GM18507 (cell line): ENCODE results near the gene FGF1.

Source experiments
- DNase-seq: peaks from one replicate; pipeline ENCODE4 v3.0.0; 2011; ENCODE audit warnings: low read depth; ENCODE audit not compliant: insufficient read length; ENCODE audit errors: extremely low spot score
- FAIRE-seq: peaks from 2 replicates; lab custom pipeline; 2011; peaks lifted over from hg19 to GRCh38; lab: Jason Lieb, UNC

Gene FGF1

DNA sequence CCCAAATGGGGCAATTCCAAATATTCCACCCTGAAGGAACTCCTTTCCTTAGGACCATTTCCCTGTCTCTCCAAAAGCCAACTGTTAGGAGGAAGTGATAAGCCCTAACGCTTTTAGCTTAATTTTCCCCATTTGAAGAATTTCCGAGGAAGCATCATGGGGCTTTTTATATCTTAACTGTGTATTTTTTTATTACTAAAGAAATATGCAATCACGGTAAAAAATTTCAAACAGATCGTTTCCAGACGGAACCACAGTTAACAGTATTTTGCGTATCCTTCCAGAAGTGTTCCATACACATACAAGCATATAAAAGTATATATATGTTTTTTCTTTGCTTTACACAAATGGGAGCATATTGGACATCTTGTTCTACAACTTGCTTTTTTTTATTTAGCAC lies 133.8 kb downstream of the FGF1 start:
- DNase-seq (no peak), FAIRE-seq (no peak)

DNA sequence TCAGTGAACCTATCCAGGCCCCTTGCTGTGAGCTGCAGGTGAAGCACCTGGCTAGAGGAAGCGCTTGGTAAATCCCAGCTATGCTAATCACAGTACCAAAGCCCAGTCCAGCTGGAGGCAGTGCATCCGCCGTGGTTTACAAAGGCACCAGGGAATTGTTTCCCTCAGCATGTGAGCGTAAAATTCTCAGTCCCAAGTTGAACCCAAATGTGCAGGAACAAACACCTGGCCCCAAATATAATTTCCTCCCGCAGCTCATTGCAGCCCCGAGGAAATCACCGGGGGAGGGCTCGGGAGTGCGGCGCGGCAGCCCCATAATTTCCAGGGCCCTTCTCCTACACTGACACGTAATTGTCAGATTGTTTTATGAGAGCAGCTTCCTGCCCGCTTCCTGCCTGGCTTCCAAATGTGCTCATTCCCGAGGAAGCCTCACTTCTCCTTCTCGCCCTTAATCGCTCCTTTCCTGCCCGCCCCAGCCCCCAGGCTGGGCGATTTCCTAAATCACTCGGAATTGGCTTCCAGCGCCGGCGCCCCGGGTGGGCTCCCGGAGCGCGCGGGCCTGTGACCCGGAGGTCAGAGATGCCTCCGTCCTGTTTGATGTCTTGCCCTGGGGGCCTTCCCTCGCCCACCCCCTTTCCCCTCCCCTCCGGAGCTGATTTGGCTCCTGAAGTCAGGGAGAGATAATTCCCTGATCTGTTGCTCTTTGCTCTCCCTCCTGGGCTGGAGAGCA lies 134.4 kb downstream of the FGF1 start:
- FAIRE-seq, result no peak
- no peak for DNase-seq

DNA sequence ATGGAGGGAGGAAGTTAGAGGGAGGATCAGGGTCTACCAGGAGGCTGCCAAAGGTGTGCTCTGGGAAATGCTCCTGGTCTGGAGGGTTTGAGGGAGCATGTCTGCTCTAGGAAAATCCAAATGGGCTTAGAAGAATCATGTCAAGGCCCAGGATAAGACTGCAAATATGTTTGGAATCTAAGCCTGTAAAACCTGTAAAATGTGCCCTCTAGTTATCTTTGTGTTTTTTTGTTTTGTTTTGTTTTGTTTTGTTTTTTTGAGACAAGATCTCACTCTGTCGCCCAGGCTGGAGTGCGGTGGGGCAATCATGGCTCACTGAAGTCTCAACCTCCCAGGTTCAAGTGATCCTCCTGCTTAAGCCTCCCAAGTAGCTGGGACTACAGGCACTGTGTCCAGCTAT lies 135.4 kb downstream of the FGF1 start:
- DNase-seq (no peak), FAIRE-seq (no peak)

DNA sequence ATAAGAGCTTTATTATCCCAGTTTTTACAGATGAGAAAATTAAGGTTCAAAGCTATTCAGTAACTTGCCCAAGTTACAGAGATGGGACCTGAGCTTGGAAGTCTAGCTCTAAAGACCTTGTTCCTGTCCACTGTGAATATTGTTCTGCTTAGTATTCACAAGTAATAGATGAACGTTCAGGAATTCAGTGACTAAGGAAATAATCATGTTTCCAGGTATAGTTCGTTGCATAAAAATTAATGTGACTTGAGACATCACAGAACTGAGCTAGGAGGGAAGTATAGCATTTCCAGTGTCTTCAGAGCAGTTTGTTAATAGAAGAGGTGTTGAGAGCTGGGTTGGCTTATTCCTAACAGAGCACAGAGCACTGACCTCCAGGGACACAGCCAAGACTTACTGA lies 136.1 kb downstream of the FGF1 start:
- FAIRE-seq (no peak), DNase-seq (no peak)

DNA sequence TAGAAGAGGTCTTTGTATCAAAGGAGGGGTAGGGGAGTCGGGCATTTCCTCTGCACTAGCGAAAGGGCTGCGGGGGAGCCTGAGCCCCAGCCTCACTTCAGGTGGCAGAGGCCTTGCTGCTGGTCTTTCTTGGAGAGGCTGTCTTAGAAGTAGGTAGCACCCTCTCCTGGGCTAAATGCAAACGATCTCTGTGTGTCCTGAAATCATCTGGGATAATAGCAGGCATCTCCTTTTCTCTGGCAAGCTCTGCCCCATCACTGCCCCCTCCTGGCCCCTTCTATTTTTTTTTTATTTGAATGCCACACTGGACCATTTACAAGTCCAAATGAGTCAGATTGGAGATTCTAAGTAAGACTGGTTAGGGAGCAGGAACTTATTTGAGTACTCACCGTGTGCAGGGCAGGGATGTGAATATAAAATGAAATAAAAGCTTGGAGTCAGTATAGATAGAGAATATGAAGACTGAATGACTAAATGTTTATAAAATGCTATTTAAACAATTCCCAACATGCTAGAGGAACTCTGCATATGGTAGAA lies 137.1 kb downstream of the FGF1 start:
- FAIRE-seq, result peak; percentile 53

DNA sequence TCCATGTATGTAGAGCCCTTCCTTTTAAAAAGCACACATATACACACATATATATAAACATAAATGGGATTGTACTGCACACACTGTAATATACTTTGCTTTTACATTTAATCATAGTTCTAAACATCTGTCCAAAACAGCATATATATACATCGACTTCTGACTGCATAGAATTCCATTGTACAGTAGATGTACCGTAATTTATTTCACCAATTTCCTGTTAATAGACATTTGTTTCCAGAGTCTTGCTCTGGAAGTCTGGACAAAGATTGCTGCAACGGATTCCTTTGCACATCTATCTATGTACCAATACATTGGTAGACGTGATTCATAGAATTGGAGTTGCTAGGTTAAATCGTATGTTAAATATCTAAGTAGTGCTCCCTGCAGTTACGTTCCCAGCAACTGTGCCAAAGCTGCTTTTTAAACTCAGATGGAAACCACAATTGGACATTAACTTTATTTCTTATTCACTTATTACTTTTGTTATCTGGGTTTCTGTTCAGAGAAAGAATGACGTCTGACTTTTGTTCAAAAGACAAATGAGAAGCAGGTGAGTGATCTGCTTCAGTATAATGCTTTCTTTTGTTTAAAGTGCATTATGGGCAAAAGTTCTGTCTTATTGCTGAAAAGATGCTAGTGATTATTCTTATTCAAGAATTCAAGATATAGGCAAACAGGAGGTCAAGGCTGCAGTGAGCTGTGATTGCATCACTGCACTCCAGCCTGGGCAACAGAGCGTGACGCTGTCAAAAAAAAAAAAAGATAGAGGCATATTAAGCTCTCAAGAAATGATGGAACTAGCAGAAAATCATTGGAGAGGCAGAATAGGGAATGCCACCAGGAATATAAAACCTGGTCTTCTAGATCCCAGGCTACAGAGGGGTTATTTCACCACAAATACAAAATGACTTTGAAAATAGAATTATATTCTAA lies 138.2 kb downstream of the FGF1 start:
- DNase-seq (no peak), FAIRE-seq (no peak)

More for the DNA sequence above, 137.1 kb downstream of the FGF1 start:
- DNase-seq, result peak; percentile 30

DNA sequence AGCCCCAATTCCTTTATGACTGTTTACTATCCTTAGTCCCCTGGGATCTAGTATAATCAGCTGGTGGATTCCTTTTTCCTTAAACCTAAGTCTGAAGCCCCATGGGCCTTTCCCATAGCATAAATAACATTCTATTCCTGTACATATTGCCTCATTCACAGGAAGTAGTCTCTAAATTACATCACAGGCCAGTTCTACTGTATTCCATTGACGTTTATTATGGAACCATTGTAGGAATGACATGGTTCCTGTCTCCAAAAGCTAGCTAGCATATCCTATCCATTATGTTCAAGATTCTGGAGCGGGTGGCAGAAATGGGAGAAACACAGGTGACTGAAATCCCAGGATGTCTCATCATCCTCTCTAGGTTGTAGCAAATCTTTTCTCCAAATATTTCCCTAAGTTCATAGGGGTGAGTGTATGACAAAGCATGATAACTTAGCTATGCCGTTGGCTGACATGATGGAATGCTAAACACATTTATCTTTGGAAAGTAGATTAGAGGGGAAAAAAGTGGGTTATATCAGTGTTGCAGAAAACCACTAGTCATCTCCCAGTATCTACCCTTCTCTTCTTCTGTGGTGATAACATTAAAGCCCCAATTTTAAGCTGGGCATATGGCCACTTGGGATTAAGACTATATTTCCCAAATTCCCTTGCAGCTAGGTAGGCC lies 140.1 kb downstream of the FGF1 start:
- FAIRE-seq, result no peak
- no peak for DNase-seq

DNA sequence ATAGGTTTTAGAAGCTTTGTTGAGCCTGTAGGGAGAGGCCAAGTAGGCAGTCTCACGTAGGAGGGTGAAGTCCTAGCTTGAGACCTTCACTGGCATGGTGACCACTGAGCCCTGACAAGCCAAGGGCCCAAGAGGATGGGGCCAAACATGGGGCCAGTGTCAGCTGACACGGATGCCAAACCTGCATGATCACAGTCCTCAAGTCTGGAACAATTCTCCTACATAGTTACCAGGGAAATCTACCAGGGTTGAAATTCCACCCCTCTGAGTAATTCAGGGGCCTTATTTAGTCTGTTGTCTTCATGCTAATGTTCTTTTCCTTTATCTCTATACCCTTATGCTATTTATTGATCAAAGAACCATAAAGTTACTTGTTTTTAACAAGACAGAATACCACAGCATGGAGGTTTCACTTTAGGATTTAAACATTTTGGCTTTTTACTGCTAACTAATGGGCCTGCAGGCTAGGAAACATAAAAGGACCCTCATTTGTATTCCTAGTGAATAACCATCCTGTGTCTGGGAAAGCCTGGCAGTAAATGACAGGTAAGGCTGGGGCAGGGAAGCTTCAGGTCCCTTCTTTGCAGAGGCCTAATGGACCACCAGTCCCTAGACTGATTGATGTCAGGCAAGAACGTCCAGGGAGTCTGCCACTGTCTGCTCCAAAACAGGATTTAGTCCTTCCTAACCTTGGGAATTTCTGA lies 140.8 kb downstream of the FGF1 start:
- FAIRE-seq, result no peak
- DNase-seq, result no peak

DNA sequence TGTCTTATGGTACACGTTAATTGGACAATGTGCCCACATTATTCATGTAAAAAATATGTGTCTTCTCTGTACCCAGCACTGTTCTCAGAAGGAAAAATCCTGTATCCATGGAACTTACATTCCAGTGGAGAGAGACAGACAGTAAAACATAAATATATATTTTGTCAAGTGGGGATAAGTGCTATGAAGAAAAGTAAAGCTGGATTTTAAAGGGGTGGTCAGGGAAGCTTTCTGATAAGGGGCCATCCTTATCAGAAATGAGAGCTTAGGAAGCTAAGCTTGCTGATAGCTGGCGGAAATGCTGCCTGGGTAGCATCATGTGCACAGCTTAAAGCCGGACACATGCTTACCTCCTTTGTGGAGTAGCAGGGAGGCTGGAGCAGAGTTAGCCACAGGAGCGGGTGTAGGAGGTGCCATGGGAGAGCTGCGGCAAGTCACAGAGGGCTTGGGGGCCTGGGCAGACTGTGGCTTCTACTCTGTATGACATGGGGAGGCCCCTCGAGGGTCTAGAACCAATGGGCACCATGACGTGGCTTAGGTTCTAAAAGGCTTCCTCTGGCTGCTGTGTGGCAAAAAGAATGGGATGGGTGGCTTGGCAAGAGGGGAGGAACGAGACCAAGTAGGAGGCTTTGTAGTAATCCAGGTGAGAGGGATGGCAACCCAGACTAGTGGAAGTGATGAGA lies 141.7 kb downstream of the FGF1 start:
- DNase-seq, result no peak
- FAIRE-seq, result no peak

DNA sequence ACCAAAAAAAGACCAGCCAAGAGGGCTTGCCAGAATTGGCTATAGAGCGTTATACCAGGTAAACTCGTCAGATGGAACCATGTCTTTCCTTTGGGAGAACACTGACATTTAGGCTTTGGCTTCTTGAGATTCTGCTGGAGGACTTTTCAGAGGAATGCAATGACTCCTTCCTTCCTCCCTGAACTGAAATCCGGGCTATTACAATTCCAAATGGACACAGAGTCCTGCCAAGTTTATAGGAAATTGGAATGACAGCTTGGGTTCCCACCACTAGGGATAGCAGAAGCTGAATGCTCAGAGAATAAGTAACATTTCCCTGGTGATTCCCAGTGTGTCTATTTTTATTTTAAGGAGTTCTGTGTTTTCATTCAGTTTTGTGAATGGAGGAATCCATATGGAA lies 143.0 kb downstream of the FGF1 start:
- FAIRE-seq (no peak), DNase-seq (no peak)
